ENCODE measurements around the gene LST1. TPM values are rescaled to one million over a fixed set of nuclear protein-coding genes. Genes with fewer than 3 reads are reported as not detected.

The LST1 gene
- total RNA-seq, 1 experiment from 2014 or later, result 0.69 TPM

- no peak for TF ChIP-seq REST (IDR thresholded peaks at IDR 0.05; ENCODE audit: low read depth)
- TF ChIP-seq ELF1 (IDR thresholded peaks at IDR 0.05; ENCODE audit: borderline replicate concordance, low read depth), result no peak
- TF ChIP-seq SP1 (IDR thresholded peaks at IDR 0.05; ENCODE audit: low read depth), result no peak
Observed at GRCh38 chr6:31572041-31572911, 13.8 kb upstream of the LST1 start, which contains the start of gene LTA (continued).

GRCh38 chr6:31573239-31574105 lies 12.6 kb upstream of the LST1 start:
- BruUV-seq (replicated peaks), result no TSS peak
- H3K4me3 ChIP-seq (replicated peaks in 1 of 2; ENCODE audit: low read depth in 1 of 2, low read length in 2 of 2), result no peak overlapping the region
- H3K27me3 ChIP-seq (ENCODE audit: insufficient read depth, low read length), result no peaks in the 10 kb centered on the region
- CTCF ChIA-PET, result no interaction called here
- DNase-seq (ENCODE audit: low read depth, low spot score), result no peak
- H3K27ac ChIP-seq (ENCODE audit: low read depth, low read length), result no peak overlapping the region
- H3K9ac ChIP-seq (ENCODE audit: low read length), result no peak overlapping the region
- no peaks in the 10 kb centered on the region for H3K9me3 ChIP-seq (ENCODE audit: control insufficient read depth in 1 of 2, insufficient read depth in 1 of 2, low read depth in 1 of 2, low read length in 2 of 2)
- POLR2A ChIA-PET, result no interaction called here
- RAD21 ChIA-PET (ENCODE audit: low non-redundant PET in 1 of 2, low total read pairs in 2 of 2, uncharacterized antibody in 2 of 2, unreplicated experiment in 2 of 2), result no interaction called here
- H3K4me2 ChIP-seq (ENCODE audit: low read length), result no peak overlapping the region
- ATAC-seq, result no peak
- no peaks in the 10 kb centered on the region for H3K9me2 ChIP-seq (ENCODE audit: insufficient read depth)
- no peaks in the 10 kb centered on the region for H3K36me3 ChIP-seq (ENCODE audit: control insufficient read depth in 1 of 2, insufficient read depth in 2 of 2, low read length in 2 of 2)
- H4K20me1 ChIP-seq (ENCODE audit: insufficient read depth), result no peaks in the 10 kb centered on the region
- H3K79me2 ChIP-seq (ENCODE audit: insufficient read depth, low read length), result no peaks in the 10 kb centered on the region
- TF ChIP-seq POLR2AphosphoS5 (IDR thresholded peaks at IDR 0.05; ENCODE audit: low read depth, low read length), result no peak
- no peak for TF ChIP-seq RAD21 (IDR thresholded peaks at IDR 0.05; ENCODE audit: low read depth)
- H3K4me1 ChIP-seq (ENCODE audit: control insufficient read depth in 1 of 2, insufficient read depth in 2 of 2, low read length in 2 of 2), result 0 out of 4 replicates have a peak, but pooled peaks cover 0 to 3% of the 10 kb centered on the region in 2 experiments
- no peak overlapping the region for H2AFZ ChIP-seq (ENCODE audit: low read depth, low read length, poor library complexity, severe bottlenecking)
- intact Hi-C loops (cut with micrococcal nuclease), result no loop called here

All from HCT116 (cell line).